Loucy (cell line): ENCODE measurements around the gene OVOL2.

Experiments
- EZH2phosphoT487 ChIP-seq: fragments of 200-600 bp; IDR thresholded peaks from 2 replicates; pipeline ENCODE4 v1.6.1; 2018; ENCODE audit warnings: antibody characterized with exemption, mild to moderate bottlenecking, moderate library complexity, borderline replicate concordance
- TF ChIP-seq, protein P1 (sequence below): fragments of 200-600 bp; sonication (generic); conservative IDR thresholded peaks from 2 replicates; pipeline ENCODE4 v1.5.1; 2014; ENCODE audit warnings: mild to moderate bottlenecking, antibody characterized with exemption, low read length

DNA sequence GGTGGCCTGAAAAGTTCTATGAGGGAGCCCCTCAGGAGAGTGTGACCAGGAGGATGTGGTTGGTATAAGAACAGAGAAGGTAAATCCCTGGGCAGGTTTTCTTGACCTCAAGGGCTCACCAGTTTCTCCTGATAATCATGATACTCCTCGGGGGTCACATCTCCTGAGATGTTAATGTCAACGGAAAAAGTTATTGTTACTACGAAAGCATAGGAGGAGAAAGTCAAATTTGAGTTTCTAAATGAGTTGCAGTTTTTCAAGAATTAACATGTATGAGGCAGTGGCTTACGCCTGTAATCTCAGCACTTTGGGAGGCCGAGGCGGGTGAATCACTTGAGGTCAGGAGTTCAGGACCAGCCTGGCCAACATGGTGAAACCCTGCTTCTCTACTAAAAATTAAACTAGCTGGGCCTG, 65.5 kb downstream of the OVOL2 start:
- TF ChIP-seq, protein P1, sequence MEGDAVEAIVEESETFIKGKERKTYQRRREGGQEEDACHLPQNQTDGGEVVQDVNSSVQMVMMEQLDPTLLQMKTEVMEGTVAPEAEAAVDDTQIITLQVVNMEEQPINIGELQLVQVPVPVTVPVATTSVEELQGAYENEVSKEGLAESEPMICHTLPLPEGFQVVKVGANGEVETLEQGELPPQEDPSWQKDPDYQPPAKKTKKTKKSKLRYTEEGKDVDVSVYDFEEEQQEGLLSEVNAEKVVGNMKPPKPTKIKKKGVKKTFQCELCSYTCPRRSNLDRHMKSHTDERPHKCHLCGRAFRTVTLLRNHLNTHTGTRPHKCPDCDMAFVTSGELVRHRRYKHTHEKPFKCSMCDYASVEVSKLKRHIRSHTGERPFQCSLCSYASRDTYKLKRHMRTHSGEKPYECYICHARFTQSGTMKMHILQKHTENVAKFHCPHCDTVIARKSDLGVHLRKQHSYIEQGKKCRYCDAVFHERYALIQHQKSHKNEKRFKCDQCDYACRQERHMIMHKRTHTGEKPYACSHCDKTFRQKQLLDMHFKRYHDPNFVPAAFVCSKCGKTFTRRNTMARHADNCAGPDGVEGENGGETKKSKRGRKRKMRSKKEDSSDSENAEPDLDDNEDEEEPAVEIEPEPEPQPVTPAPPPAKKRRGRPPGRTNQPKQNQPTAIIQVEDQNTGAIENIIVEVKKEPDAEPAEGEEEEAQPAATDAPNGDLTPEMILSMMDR = no peak
- TF ChIP-seq EZH2phosphoT487 = no peak
